ENCODE data around the gene PPIL1.

PPIL1 gene

DNA sequence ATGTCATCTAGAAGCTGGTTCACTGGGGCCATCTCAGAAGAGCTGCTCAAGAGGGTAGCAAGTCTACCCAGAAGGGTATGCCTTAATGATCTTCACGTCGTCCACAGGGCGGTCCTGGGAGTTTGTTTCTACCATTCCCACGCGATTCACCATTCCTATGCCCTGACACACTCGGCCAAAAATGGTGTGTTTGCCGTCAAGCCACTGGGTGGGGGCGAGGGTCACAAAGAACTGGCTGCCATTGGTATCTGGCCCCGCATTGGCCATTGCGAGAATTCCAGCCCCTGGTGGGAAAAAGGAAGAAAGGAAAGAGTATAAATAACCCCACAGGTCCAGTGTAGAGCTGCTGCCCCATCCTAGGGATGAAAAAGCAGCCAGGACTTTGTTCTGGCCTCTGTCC, 18.9 kb downstream of the PPIL1 start:
- no peak for DNase-seq (ENCODE audit: low read depth in 2 of 2)

DNA sequence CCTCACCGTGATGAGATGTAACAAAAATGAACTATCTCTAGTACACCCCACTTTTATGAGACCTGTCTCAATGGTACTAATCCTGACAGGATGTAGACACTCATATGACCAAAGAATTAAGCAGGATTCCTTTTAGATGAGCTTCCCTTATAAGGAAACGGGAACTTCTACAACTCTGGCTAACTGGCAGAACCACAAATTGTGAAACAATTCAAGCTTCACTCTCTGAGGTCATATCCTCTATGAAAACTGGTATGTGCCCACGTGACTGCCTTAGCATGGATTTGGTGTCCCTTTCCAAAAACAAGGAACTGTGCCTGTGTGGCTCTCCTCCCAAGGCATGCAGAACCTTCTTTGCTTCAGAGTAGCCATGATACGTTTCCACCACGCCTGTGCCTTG, 21.3 kb downstream of the PPIL1 start:
- DNase-seq (ENCODE audit: low read depth in 2 of 2): no peak

GRCh38 chr6:36852481-36853147, 22.0 kb downstream of the PPIL1 start:
- DNase-seq (ENCODE audit: low read depth in 2 of 2): no peak

DNA sequence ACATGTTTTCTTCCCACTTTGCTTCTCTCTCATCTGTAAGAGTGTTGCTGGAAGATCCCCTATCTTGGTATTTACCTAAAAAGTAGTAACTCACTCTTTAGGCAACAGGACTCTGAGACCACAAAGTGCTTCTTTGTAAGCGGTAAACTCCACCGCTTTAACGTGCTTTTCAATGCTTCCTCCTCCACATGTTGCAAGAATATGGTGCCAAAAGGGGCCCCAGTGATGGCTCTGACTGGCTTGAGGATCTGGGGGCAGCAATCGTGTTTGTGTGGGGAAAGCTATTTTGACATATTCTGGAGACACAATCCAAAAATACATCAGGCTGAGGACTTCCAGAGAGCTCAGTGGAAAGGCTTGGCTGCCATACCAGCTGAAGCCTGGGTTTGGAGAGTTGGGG, 23.0 kb downstream of the PPIL1 start:
- DNase-seq (ENCODE audit: low read depth in 2 of 2): no peak

DNA sequence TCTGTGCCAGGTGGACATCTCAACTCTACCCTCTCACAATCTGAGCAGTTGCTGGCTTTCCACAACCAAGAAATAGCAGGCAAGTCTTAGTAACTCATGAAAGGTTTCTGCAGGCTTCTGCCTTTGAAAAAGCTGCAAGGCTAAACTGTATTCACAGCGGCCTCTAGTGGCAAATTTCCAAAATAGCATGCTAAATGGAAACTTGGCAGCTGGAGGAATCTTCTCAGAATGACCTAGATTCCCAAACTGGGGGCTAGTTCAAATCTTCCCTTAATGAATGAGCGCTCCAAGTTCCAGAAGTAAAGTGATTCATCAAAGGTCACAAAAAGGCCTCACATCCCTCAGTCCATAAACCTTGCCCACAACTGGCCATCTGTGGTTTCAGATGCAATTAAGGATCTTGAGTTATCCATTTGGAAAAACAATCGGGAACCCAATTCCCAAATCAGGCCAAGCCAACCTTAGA, 23.4 kb downstream of the PPIL1 start:
- DNase-seq (ENCODE audit: low read depth in 2 of 2): no peak

DNA sequence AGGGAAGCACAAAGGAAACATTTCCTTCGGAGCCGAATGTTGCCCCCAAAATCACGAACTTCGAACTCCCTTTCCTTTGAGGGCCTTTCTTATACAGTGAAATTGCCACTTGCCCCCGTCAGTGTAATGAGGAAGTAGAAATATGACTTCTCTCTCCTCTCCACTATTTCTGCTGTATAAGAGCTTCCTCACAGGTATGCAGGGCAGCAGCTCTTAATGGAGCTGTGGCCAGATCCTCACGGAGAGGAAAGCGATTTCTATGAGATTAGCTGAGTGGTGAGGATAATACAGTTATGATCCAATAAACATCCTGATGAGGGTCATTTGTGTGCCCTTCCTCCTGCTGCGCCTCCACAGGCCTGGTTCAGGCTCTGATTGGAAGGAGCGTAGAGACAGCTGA, 24.6 kb downstream of the PPIL1 start:
- DNase-seq (ENCODE audit: low read depth in 2 of 2): no peak

GRCh38 chr6:36848658-36849441, 25.8 kb downstream of the PPIL1 start:
- DNase-seq (ENCODE audit: low read depth in 2 of 2): no peak

DNA sequence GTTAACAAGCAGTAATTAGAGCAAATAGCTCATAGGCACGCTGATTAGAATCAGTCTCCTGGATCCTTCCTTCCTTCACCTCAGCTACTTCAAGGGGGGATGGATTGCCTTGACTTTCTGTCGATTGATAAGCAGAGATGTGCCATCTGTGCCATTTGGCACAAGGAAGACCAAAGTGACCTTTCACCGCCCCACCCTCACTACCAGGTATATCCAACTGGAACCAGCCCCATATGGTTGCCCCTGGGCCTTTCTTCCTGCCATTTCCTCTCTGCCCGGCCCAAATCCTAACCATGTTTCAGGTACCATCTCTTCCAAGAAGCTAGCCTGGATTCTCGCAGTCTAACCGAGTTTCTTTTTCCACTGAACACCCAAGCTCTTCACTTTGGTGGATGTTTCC, 26.6 kb downstream of the PPIL1 start:
- DNase-seq (ENCODE audit: low read depth in 2 of 2): no peak

DNA sequence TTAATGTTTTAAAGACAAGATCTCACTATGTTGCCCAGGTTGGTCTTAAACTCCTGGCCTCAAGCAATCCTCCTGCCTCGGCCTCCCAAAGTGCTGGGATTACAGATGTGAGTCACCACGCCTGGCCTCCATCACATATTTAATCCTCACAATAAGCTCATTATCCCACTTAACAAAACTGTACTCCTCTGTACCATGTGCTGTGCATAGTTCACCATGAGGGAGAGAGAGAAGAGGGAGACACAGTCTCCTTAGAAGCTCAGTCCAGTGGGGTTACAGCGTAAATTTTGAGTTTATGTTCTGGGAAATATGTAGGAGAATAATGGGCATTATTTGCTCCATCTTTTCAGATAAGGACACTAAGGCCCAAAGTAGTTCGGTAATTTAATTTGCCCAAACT, 27.5 kb downstream of the PPIL1 start:
- no peak for DNase-seq (ENCODE audit: low read depth in 2 of 2)

- no peak for DNase-seq (ENCODE audit: low read depth in 2 of 2)
Measured at GRCh38 chr6:36845233-36845632, 29.4 kb downstream of the PPIL1 start.

DNA sequence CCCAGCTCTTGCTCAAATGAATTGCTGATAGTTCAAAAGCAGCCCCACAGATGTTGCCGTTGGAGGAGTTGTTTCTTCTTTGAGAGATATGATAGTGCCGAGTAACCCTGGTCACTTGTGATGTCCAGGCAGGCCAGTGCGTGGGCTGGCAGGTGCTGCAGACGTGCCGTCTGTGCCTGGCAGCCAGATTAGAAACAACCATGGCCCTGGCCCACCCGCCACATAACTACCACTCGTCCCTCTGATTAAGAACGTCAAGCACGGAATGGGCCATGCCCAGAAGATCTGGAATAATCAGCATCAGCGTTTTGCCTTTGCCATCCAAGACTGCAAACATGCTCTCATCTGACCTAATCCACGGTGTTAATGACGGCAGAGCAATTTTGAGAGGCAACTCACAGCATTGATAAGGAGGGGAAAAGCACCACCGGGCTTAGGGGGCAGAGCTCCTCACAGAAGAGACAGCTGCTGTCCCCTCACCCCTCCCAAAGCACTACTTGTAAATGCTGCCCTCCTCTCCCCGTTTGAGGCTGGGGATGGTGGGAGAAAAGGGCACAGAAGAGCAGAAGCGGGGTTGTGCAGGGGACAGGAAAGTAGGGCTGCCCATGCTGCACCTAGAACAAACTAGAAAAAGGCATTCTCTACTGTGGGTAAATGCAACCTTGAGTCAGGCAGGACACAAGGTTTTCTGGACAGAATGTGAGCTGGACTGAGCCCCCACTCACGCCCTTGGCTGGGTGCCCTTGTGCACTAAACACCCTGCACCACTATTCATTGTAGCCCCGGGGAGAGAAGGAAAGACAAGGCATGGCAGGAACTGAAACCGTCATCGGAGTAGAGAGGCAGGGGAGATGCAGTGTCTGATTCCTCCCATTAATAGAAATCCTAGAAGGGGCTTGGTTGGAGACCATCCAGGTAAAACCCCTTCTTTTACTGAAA, 30.1 kb downstream of the PPIL1 start:
- DNase-seq (ENCODE audit: low read depth in 2 of 2): no peak

GRCh38 chr6:36843170-36843569, 31.4 kb downstream of the PPIL1 start:
- DNase-seq (ENCODE audit: low read depth in 2 of 2): no peak

DNA sequence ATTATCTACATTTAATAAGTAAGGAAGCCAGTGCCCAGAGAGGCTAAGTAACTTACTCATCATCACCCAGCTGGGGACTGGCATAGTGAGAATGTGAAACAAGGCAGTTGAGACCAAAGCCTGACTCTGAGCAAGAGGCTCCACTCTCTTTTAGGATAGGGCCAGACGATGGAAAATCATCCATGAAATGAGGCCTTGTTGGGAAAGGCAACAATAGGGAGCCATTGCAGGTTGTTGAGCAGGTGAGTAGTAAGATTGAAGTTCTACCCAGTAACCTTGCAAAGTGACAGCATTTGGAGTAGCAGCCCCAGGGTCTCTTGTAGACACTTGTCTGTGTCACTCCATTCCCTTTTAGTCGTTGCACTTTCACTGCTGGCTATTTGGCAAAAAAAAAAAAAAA, 32.8 kb downstream of the PPIL1 start:
- no peak for DNase-seq (ENCODE audit: low read depth in 2 of 2)

GRCh38 chr6:36840432-36841403, 33.9 kb downstream of the PPIL1 start:
- DNase-seq (ENCODE audit: low read depth in 2 of 2): no peak

DNA sequence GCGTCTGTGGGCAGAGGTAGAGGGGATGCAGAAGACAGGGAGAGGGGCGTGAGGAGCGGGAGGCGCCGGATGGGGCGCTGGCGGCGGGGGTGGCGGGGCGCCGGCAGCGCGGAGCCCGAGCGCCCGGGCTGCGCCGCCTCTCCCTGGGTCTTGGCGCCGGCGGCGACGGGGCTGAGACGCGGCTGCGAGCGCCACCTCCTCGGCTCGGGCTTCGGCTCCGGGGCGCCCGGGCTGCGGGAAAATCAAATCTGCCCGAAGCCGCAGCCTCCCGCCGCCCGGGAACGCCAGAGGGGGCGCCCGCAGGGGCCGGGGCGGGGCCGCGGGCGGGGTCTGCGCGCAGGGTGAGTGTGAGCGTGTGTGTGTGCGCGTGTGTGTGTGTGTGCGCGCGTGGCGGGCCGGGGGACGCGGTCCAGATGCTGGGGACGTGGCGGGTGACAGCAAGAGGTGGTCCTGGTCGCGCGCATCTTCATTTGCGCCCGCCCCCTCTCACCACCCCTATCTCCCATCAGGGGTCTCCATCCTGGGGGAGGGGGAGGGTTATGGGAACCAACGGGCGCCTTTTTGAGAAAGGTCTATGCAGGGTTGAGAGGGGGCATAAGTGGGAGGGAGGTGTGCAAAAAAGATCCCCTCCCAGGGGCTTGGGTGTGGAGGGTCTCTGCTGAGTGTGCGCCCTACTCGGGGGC, 34.7 kb downstream of the PPIL1 start:
- no peak for DNase-seq (ENCODE audit: low read depth in 2 of 2)

DNA sequence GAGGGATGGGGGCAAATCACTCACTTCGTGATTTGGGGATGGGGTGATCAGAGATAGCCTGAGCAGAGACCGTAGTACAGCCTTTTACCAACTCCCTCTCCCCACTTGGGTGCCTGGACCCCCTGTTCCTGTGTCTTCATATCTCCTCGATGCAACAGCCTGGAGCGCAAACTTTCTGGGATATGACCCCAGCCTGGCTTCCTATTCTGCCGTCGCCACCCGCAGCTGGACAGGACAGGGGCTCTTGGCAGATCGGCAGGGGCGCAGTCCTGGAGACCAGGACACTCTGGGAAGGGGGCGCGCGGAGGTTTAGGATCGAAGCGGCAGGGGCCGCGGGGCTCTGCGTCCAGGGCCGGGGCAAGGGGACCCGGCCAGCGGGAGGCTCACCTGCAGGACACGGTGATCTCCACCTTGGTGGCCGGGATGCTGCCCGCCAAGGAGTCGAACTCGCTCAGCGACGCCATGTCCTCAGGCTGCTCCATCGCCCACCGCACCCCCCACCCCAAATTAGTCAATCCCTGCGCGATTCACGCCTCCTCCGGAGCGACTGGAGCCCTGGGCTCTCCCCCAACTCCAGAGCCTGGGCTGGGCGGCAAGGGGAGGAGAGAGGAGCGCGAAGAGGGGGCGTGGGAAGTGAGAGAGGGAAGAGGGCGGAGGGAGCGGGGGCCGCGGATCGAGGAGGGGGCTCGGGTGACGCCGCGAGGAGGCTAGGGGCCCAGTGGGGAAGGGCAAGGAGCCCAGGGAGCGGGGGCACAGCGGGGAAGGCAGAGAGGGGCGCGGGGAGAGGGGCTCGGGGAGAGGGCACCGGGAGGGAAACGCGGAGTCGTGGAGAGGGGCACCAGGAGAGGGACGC, 35.5 kb downstream of the PPIL1 start, which contains the start of gene CPNE5:
Gene CPNE5, minus strand, starts transcription at position 549 of the 853 bp plus-strand sequence. Its CDS starts 67 bp downstream, at position 482.
- DNase-seq (ENCODE audit: low read depth in 2 of 2): no peak

DNA sequence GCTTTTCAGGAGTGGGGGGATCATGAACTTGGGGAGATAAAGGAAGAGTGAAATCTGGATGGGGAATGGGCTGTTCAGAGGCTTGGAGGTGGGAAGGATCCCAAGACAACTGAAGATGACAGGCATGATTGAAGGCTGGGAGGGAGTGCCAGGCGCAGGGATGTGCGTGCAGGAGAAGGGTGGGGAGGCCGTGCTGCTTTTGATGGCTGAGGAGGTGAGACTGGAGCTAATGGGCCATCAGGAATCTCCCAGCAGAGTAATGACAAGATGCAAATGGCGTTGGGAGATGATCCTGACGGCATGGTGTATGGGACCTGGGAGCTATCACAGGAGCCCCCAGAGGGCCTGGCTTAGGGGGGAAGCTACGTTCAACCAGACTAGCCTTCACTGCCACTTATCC, 36.9 kb downstream of the PPIL1 start:
- DNase-seq (ENCODE audit: low read depth in 2 of 2): no peak

- no peak for DNase-seq (ENCODE audit: low read depth in 2 of 2)
Measured at GRCh38 chr6:36837022-36837339, 37.6 kb downstream of the PPIL1 start.

All from activated CD8-positive, alpha-beta memory T cell treated with anti-CD3 and anti-CD28 coated beads for 4 hours (primary cell).